Heart left ventricle (tissue), 13 donors: ENCODE results near the gene SHC4.

Experiments
- POLR2A ChIP-seq, 2 donors: fragments of 450-650 bp; IDR thresholded peaks; one replicate each; pipeline ENCODE4 v1.6.1; 2017; ENCODE audit warnings: antibody characterized with exemption in 2 of 2, mild to moderate bottlenecking in 2 of 2, moderate library complexity in 2 of 2
- TF ChIP-seq, protein P1 (sequence below), 12 donors: fragments of 200-600 bp; sonication (generic) in 4 of 12; IDR thresholded peaks; one replicate each; pipeline versions ENCODE4 v1.5.0 to v1.8.0; 2018 to 2022; ENCODE audit warnings: antibody characterized with exemption in 12 of 12, mild to moderate bottlenecking in 5 of 12
- donor health status: ischemic (EF 13 %, LVEDD 7.1; RV severe dilation, severe dysfunction).
- donor health status: DM: no; HTN: yes; CAD: no.
- donor health status: DM: no; HTN: no; CAD: no.
- donor health status: ischemic (EF 25% LVEDD 6.9; RV normal size, moderate dysfunction).
- donor health status: ischemic (EF 25% LVEDD 5.7; RV mildly dilated, moderate dysfunction).
- donor health status: ischemic (EF 35%, LVEDD 5.7; RV mildly dilated, moderate dysfunction).
- donor health status: nonischemic (EF 11% LVEDD 7.7; RV severe dilation, severe dysfunction).
- donor health status: DM: yes; HTN: yes; CAD: no.
- donor health status: PGD.
- donor health status: ischemic (EF 29% LVEDD 5.4; RV normal size, mild dysfunction).
- donor health status: nonischemic (EF 23%, LVEDD 6.1; RV moderate dilation, normal function).

DNA sequence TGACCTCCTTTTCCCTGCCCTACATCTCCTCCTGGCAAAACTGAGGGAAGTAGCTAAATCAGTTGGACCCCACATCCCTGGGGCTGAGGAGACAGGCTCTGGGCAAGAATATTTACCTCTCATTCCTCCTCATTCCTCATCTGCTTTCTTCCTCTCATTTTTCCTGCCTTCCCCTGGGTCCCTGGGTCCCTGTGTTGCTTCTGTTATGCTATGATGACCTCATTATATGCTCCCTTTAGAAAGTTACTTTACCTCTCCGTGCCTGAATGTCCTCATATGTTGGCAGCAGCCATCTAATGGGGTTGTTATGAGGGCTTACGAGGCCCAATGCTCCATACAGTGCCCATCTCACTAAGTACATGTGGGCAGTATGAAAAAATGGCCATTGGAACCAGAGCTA is 1.2 kb upstream of the SHC4 start:
- TF ChIP-seq, protein P1, sequence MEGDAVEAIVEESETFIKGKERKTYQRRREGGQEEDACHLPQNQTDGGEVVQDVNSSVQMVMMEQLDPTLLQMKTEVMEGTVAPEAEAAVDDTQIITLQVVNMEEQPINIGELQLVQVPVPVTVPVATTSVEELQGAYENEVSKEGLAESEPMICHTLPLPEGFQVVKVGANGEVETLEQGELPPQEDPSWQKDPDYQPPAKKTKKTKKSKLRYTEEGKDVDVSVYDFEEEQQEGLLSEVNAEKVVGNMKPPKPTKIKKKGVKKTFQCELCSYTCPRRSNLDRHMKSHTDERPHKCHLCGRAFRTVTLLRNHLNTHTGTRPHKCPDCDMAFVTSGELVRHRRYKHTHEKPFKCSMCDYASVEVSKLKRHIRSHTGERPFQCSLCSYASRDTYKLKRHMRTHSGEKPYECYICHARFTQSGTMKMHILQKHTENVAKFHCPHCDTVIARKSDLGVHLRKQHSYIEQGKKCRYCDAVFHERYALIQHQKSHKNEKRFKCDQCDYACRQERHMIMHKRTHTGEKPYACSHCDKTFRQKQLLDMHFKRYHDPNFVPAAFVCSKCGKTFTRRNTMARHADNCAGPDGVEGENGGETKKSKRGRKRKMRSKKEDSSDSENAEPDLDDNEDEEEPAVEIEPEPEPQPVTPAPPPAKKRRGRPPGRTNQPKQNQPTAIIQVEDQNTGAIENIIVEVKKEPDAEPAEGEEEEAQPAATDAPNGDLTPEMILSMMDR (IDR thresholded peaks at IDR 0.05): no peak
- TF ChIP-seq POLR2A (IDR thresholded peaks at IDR 0.05): no peak
